ENCODE measurements around the gene SGSH.
A peak's percentile ranks its signal among the peaks of the same experiment; 100 is the strongest.
"Not testable (repeated sequence)": the region's sequence is repeated elsewhere in the genome, so short reads cannot be mapped to it uniquely, and the experiment has no call there.

Gene SGSH

GRCh38 chr17:80260069-80260535 lies 40.0 kb upstream of the SGSH start:
- TF ChIP-seq POLR2A (IDR thresholded peaks at IDR 0.05; ENCODE audit: low read depth, low read length), result peak; percentile 68
- DNase-seq (ENCODE audit: insufficient read length, low spot score) (peak; percentile 91), FAIRE-seq (no peak)

DNA sequence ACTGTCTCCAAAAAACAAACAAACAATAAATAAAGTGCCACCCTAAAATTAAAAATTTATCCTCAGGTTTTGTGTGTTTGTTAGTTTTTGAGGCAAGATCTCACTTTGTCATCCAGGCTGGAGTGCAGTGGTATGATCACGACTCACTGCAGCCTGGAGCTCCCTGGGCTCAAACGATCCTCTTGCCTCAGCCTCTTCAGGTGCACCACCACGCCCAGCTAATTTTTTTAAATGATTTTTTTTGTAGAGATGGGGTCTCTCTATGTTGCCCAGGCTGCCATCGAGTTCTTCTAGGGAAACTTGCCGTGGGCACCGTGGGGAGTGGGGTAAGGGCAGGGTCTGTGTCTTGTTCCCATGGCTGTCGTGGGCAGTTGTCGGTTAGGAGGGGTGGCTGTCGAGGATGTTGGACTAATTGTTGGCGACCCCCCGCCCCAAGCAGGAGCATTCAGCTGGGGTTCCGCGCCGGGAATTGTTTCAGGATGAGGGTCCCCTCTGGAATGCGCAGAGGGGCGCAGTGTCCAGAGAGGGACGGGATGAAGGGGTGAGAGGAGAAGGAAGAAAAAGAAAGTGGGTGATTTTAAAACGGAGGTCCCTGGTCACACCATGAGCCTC lies 39.4 kb upstream of the SGSH start:
- no peak for FAIRE-seq
- no peak for DNase-seq (ENCODE audit: insufficient read length, low spot score)
- no peak for TF ChIP-seq POLR2A (IDR thresholded peaks at IDR 0.05; ENCODE audit: low read depth, low read length)

DNA sequence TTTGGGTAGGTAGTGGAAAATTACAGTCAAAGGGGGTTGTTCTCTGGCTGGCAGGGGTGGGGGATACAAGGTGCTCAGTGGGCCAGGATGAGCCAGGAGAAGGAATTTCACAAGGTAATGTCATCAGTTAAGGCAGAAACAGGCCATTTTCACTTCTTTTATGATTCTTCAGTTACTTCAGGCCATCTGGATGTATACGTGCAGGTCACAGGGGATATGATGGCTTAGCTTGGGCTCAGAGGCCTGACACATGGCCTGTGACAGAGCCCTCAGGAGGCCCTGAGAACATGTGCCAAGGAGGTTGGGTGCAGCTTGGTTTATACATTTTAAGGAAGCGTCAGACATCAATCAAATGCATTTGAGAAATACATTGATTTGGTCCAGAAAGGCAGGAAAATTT lies 38.2 kb upstream of the SGSH start:
- not testable (repeated sequence) for DNase-seq (ENCODE audit: insufficient read length, low spot score); FAIRE-seq

DNA sequence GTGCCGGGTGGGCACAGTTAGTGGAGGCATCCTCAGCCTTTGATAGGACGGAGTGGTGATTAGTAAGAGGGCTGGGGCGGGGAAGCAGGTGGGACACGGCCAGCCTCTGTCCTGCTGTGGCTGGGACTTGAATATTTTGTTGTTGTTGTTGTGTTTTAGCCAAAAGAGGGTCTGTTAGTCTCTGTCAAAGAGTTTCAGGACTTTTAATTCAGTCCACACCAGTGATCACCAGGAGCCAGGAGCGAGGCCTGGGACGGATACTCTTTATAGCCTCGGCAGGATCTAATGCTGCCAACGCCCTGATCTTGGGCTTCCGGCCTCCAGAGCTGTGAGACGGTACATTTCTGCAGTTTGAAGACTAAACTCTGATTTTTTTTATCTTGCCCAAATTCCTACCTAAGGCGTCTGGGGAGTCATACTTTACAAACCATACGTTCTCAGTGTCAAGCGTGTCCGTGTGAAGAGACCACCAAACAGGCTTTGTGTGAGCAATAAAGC lies 37.6 kb upstream of the SGSH start:
- no peak for DNase-seq (ENCODE audit: insufficient read length, low spot score)
- no peak for TF ChIP-seq POLR2A (IDR thresholded peaks at IDR 0.05; ENCODE audit: low read depth, low read length)
- FAIRE-seq, result no peak

DNA sequence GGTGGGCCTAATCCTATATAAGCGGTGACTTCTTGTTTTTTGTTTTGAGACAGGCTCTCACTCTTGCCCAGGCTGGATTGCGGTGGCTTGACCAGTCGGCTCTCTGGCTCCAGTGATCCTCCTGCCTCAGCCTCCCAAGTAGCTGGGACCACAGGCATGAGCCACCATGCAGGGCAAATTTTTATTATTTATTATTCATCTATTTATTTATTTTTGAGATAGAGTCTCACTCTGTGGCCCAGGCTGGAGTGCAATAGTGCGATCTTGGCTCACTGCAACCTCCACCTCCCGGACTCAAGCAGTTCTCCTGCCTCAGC lies 35.9 kb upstream of the SGSH start:
- DNase-seq (ENCODE audit: insufficient read length, low spot score) (no peak), FAIRE-seq (no peak)
- TF ChIP-seq POLR2A (IDR thresholded peaks at IDR 0.05; ENCODE audit: low read depth, low read length), result no peak

- FAIRE-seq, result peak; percentile 50
- TF ChIP-seq POLR2A (IDR thresholded peaks at IDR 0.05; ENCODE audit: low read depth, low read length), result no peak; the same call in 1 of the 2 replicates
- peak; percentile 93 for DNase-seq (ENCODE audit: insufficient read length, low spot score)
Measured at GRCh38 chr17:80254396-80255251, 34.5 kb upstream of the SGSH start.

DNA sequence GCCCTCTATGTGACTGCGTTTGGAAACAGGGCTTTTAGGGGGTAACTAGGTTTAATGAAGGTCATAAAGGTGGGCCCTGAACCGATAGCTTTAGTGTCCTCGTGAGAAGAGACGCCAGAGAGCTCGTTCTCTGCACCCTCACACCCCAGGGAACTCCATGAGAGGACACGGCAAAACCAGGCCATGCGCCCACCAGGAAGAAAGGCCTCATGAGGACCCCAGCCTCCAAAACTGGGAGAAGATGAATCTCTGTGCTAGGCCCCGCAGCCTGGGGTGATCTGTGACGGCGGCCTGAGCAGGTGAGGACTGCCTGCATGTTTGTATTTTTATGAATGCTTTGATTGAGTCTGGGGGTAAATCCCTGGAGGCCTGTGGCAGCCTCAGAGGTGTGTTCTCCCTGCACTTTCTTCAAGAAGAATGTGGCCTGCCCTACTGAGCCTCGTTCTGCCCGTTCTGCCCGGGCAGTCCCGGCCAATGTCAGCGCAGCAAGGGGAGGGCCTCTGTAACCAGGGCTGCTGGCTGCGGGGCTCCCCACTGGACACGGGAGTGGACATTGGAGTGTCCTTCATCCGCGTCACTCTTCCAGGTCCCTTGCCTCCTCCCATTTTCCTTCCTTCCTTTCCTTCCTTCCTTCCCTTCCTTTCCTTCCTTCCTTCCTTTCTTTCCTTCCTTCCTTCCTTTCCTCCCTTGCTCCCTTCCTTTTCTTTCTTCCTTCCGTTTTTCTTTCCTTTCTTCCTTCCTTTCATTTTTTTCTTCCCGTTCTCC lies 33.7 kb upstream of the SGSH start:
- FAIRE-seq, result no peak
- TF ChIP-seq POLR2A (IDR thresholded peaks at IDR 0.05; ENCODE audit: low read depth, low read length), result no peak
- no peak for DNase-seq (ENCODE audit: insufficient read length, low spot score)

- DNase-seq (ENCODE audit: insufficient read length, low spot score) (no peak), FAIRE-seq (no peak)
- no peak for TF ChIP-seq POLR2A (IDR thresholded peaks at IDR 0.05; ENCODE audit: low read depth, low read length)
Measured at GRCh38 chr17:80252871-80253270, 32.7 kb upstream of the SGSH start.

- FAIRE-seq, result no peak
- no peak for DNase-seq (ENCODE audit: insufficient read length, low spot score)
- TF ChIP-seq POLR2A (IDR thresholded peaks at IDR 0.05; ENCODE audit: low read depth, low read length), result no peak
Measured at GRCh38 chr17:80251966-80252365, 31.8 kb upstream of the SGSH start.

DNA sequence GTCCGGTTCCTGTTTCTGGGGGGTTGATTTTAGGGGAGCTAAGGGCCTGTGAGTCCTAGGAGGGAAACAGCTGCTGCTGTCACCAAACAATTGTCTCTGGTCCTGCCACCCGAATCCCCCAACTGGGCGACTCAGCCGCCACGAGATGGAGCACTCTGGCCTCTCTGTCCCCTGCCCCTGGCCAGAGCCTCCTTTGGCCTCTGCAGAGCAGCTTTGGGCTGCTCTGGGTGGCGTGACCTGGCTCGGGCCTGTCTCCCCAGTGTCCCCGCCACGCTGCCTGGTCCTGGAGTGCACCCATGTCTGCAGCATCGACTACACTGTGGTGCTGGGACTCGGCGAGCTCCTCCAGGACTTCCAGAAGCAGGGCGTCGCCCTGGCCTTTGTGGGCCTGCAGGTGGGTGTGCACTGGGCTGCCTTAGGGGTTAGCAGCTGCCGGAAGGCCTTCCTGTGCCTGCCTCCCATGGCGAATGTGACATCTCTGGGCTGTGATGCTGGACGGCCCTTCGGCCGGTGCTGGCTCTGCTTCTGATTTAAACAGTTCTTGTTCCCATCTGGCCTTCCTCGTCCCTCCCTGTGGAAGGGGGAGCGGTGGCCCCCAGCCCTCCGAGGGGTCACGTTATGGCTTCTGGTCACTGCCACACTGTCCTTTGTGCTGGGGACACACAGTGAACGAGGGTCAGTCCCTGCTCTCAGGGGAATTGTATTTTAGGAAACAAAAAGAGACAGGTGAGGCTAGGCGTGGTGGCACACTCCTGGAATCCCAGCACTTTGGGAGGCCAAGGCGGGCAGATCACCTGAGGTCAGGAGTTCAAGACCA lies 29.0 kb upstream of the SGSH start:
- no peak for TF ChIP-seq POLR2A (IDR thresholded peaks at IDR 0.05; ENCODE audit: low read depth, low read length)
- DNase-seq (ENCODE audit: insufficient read length, low spot score), result no peak
- FAIRE-seq, result no peak

GRCh38 chr17:80248001-80248893 lies 28.1 kb upstream of the SGSH start:
- DNase-seq (ENCODE audit: insufficient read length, low spot score) (no peak), FAIRE-seq (no peak)
- no peak for TF ChIP-seq POLR2A (IDR thresholded peaks at IDR 0.05; ENCODE audit: low read depth, low read length)

- FAIRE-seq (no peak), DNase-seq (ENCODE audit: insufficient read length, low spot score) (no peak)
- TF ChIP-seq POLR2A (IDR thresholded peaks at IDR 0.05; ENCODE audit: low read depth, low read length), result no peak
Measured at GRCh38 chr17:80247561-80247960, 27.4 kb upstream of the SGSH start.

GRCh38 chr17:80246726-80247125 lies 26.6 kb upstream of the SGSH start:
- FAIRE-seq (no peak), DNase-seq (ENCODE audit: insufficient read length, low spot score) (no peak)
- no peak for TF ChIP-seq POLR2A (IDR thresholded peaks at IDR 0.05; ENCODE audit: low read depth, low read length)
